ENCODE measurements around the gene HOXB6.

- TF ChIP-seq CTCF (IDR thresholded peaks at IDR 0.05) (no peak), EZH2 (IDR thresholded peaks at IDR 0.05) (no peak), EZH2phosphoT487 (IDR thresholded peaks at IDR 0.05) (no peak)
Measured at GRCh38 chr17:48575673-48576478, 28.9 kb downstream of the HOXB6 start.
